A549 treated with dexamethasone at 1 μM for 4 hours (cell line): ENCODE measurements around the gene LIX1. TPM values are rescaled to one million over a fixed set of nuclear protein-coding genes. Genes with fewer than 3 reads are reported as not detected.

Source experiments
- total RNA-seq: library from RNA; stranded (reverse); fragments of 200-300 nt; extraction: Qiagen RNA extraction; gene quantifications from 5 replicates; pipeline ENCODE4 v1.2.3, GENCODE V29; 2022

Gene LIX1
- total RNA-seq, result not detected in 5 replicates

GRCh38 chr5:97142521-97143254 lies at the start of gene LIX1:
TSS of gene LIX1 (minus strand) at chr5:97142611. CDS start at chr5:97142576, 35 bp downstream.

GRCh38 chr5:97183100-97183929 lies 40.9 kb upstream of the LIX1 start, which contains the start of gene RIOK2:
TSS of gene RIOK2 (minus strand) at chr5:97183247. CDS start at chr5:97183191, 56 bp downstream.

Other genes starting within 250 kb of the LIX1 start
- gene LNPEP, start 206.5 kb downstream of the LIX1 start, total RNA-seq, result 5.5 to 10.8 TPM (median 9.1 TPM) in 5 replicates
- gene RIOK2, start 40.6 kb upstream of the LIX1 start, total RNA-seq, result 20.3 to 29.1 TPM (median 24.1 TPM) in 5 replicates